ENCODE measurements around the gene MTCH1. TPM values are rescaled to one million over a fixed set of nuclear protein-coding genes. Genes with fewer than 3 reads are reported as not detected.
A peak's percentile ranks its signal among the peaks of the same experiment; 100 is the strongest.

MTCH1 gene
- total RNA-seq, 2 donors from 2014 or later: 237 to 273 TPM

DNA sequence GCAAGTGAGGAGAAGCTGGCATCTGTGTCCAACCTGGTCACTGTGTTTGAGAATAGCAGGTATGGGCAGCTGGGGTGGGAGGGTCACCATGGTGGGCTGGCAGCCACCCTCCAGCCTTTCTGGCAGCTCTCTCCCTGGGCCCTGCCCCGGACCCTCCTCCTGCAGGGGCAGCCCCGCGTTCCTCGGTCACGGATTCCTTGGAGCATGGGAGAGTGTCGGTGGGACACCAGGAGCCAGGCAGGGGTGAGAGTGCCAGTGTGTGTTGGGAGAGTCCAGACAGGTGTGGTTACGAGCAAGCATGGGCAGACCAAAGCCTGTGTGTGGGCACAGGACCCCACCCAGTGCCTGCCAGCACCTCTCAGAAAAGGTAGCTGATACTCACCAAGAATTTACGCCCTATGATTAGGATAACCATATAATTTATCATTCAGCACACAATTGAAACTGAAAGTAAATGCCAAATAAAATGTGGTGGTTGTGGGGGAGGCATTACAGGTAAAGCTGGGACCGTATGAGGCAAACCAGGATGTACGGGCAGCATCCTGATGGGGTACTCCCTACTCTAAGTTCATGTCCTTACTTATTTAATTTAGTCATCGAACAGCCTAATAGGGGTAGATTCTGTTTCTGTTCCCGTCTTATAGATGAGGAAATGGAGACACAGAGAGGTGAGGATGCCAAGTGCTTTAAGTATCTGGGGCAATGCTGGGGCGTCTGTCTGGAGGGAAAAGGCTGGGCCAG, 20.0 kb upstream of the MTCH1 start:
- Histone ChIP-seq H3K9me3 (no peaks in the 10 kb centered on the region), H3K36me3 (no peaks in the 10 kb centered on the region), H3K4me3 (peak overlapping the region; percentile 51), H3K4me1 (ENCODE audit: control insufficient read depth in 1 of 2, low read depth in 2 of 2) (no peaks in the 10 kb centered on the region), H3K27me3 (replicated peaks; ENCODE audit: insufficient read depth) (no peaks in the 10 kb centered on the region), H3K27ac (no peak overlapping the region)
- DNase-seq (ENCODE audit: low spot score) (no peak), ATAC-seq (ENCODE audit: insufficient number of reproducible peaks, low FRiP score, low read depth) (no peak)
- TF ChIP-seq, protein P1, sequence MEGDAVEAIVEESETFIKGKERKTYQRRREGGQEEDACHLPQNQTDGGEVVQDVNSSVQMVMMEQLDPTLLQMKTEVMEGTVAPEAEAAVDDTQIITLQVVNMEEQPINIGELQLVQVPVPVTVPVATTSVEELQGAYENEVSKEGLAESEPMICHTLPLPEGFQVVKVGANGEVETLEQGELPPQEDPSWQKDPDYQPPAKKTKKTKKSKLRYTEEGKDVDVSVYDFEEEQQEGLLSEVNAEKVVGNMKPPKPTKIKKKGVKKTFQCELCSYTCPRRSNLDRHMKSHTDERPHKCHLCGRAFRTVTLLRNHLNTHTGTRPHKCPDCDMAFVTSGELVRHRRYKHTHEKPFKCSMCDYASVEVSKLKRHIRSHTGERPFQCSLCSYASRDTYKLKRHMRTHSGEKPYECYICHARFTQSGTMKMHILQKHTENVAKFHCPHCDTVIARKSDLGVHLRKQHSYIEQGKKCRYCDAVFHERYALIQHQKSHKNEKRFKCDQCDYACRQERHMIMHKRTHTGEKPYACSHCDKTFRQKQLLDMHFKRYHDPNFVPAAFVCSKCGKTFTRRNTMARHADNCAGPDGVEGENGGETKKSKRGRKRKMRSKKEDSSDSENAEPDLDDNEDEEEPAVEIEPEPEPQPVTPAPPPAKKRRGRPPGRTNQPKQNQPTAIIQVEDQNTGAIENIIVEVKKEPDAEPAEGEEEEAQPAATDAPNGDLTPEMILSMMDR (IDR thresholded peaks at IDR 0.05): no peak

DNA sequence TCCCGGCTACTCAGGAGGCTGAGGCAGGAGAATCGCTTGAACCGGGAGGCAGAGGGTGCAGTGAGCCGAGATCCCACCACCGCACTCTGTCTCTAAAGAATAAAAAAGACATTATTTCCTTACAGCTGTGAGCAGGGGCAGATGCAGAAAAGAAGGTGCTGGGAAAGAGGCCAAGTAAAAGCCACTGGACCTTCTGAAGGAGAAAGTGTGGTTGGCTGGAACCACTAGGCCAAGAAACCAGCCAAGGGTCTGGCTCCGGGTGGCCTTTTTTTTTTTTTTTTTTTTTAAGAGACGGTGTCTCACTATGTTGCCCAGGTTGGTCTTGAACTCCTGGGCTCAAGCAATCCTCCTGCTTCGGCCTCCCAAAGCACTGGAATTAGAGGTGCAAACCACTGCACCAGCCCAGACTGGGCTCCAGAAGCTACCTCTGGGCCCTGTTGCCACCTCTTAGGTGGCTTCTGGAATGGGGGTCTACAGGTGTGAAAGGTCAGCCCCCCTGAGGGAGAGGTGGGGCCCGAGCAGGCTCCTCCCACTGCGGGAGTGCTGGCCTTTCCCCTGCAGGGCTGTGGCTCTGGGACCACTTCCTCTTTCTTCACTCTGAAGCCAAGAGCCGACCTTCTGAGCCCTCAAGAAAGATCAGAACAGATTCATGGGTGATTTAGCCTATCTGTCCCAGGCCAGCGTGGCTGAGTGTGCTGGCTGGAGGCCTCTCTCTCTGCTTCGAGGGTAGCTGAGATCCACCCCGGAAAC, 19.2 kb upstream of the MTCH1 start, which contains the start of gene FGD2:
Gene FGD2, plus strand, starts transcription at position 595 of the 750 bp plus-strand sequence. CDS start 163 bp downstream, outside the sequence.
- Histone ChIP-seq H3K4me1 (ENCODE audit: control insufficient read depth in 1 of 2, low read depth in 2 of 2) (no peaks in the 10 kb centered on the region), H3K36me3 (no peaks in the 10 kb centered on the region), H3K27me3 (replicated peaks; ENCODE audit: insufficient read depth) (no peaks in the 10 kb centered on the region), H3K4me3 (peak within 1 kb of the TSS; percentile 51), H3K9me3 (no peaks in the 10 kb centered on the region), H3K27ac (no peak within 1 kb of the TSS)
- no peak for DNase-seq (ENCODE audit: low spot score)
- TF ChIP-seq, protein P1 (IDR thresholded peaks at IDR 0.05): no peak
- ATAC-seq (ENCODE audit: insufficient number of reproducible peaks, low FRiP score, low read depth): no peak

DNA sequence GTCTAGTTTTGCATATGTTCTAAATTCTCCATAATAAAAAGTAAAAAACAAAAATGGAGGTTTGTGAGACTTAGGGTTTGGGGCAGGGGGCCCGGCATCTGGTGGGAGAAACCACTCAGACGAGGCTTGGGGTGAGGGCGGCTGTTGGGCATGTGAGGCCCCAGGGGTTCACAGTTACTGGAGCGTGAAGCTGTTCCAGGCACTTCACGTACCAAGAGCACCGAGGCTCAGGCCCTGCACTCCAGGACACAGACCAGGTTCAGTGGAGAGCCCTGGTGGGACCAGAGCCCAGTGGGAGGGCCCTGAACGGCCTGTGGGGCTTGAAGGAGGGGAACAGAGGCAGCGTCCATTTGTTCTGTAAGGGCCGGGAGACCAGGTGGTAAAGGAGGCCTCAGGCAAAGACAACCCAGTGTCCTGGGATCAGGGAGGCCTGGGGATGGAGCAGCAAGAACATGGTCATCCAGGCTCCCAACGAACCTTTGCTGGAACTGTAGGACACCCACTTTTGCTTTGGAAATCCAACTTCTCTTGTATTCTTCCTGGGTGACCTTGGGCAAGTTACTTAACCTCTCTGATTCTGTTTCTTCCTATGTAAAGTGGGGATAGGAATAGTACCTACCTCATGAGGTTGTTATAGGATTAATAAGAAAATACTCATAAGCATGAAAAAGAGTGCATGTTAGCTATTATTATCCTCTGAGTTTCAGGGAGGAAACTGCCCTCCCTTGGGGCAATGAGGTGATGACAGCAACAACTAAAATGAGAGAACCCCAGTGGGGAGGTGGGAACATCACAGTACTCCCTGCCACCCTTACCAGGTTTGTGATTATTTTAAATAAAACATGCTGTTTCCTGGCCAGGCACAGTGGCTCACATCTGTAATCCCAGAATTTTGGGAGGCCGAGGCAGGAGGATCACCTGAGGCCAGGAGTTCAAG, 18.3 kb upstream of the MTCH1 start:
- TF ChIP-seq, protein P1 (IDR thresholded peaks at IDR 0.05): no peak
- no peaks in the 10 kb centered on the region for H3K27me3 ChIP-seq (replicated peaks; ENCODE audit: insufficient read depth)
- no peak for DNase-seq (ENCODE audit: low spot score)
- no peaks in the 10 kb centered on the region for H3K9me3 ChIP-seq
- no peak for ATAC-seq (ENCODE audit: insufficient number of reproducible peaks, low FRiP score, low read depth)
- H3K36me3 ChIP-seq: no peaks in the 10 kb centered on the region
- no peak overlapping the region for H3K4me3 ChIP-seq
- H3K27ac ChIP-seq: no peak overlapping the region
- no peaks in the 10 kb centered on the region for H3K4me1 ChIP-seq (ENCODE audit: control insufficient read depth in 1 of 2, low read depth in 2 of 2)

DNA sequence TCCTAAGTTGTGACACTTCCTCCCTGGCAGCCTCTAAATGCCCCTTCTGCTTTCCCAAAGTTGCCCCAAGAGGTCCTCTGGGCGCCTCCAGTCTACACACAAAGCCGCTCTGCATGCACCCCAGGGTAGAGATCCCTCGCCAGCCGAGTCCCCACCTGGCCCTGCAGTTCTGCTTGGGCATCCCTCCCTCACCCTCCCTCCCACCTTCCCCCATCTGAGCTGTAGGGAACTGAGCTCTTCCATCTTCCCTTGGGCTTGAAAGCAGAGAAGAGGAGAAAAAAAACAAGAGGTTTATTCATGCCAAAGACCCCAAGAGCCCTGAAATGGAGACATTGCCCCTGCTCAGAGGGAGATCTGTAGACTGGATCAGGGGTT, 13.7 kb upstream of the MTCH1 start:
- no peak overlapping the region for H3K27ac ChIP-seq
- no peaks in the 10 kb centered on the region for H3K36me3 ChIP-seq
- DNase-seq (ENCODE audit: low spot score): no peak
- H3K27me3 ChIP-seq (replicated peaks; ENCODE audit: insufficient read depth): no peaks in the 10 kb centered on the region
- H3K4me3 ChIP-seq: no peak overlapping the region
- no peak for ATAC-seq (ENCODE audit: insufficient number of reproducible peaks, low FRiP score, low read depth)
- H3K9me3 ChIP-seq: no peaks in the 10 kb centered on the region
- TF ChIP-seq, protein P1 (IDR thresholded peaks at IDR 0.05): no peak
- H3K4me1 ChIP-seq (ENCODE audit: control insufficient read depth in 1 of 2, low read depth in 2 of 2): peaks cover 3 to 18% of the 10 kb centered on the region in 2 donors

Data from thoracic aorta (tissue), 2 donors.